Fibroblast of lung (primary cell): Measurements from ENCODE around the gene AK8. TPM values are rescaled to one million over a fixed set of nuclear protein-coding genes. Genes with fewer than 3 reads are reported as not detected.

ENCODE experiments used
- DNase-seq, 2 donors: peaks; one replicate each; pipeline versions ENCODE4 v3.0.0 to v3.0.0-alpha.2; 2010; ENCODE audit warnings: low read depth in 2 of 2
- H2AFZ ChIP-seq: 2 replicates; pipeline ENCODE4 v1.5.1; 2012; ENCODE audit warnings: low read length, control low read depth, inconsistent platforms
- H3K27ac ChIP-seq: 2 replicates; pipeline ENCODE4 v1.5.1; 2011; ENCODE audit warnings: low read length, control low read depth; ENCODE audit not compliant: insufficient read depth
- H3K27me3 ChIP-seq: 2 replicates; pipeline ENCODE4 v1.5.1; 2011; ENCODE audit warnings: mild to moderate bottlenecking, low read length; ENCODE audit not compliant: control insufficient read depth, insufficient read depth
- H3K36me3 ChIP-seq: 2 replicates; pipeline ENCODE4 v1.5.1; 2011; ENCODE audit warnings: low read length; ENCODE audit not compliant: control insufficient read depth, insufficient read depth
- H3K4me1 ChIP-seq: 2 replicates; pipeline ENCODE4 v1.5.1; 2011; ENCODE audit warnings: low read length; ENCODE audit not compliant: control insufficient read depth, insufficient read depth; ENCODE audit errors: extremely low read depth
- H3K4me2 ChIP-seq: 2 replicates; pipeline ENCODE4 v1.5.1; 2011; ENCODE audit warnings: low read length, control low read depth; ENCODE audit not compliant: insufficient read depth; ENCODE audit errors: extremely low read depth
- H3K4me3 ChIP-seq, 4 experiments: fragments of 200-600 bp in 1 of 4; sonication (generic) in 1 of 4; replicated peaks in 1 of 4; 2 replicates each; pipeline ENCODE4 v1.5.1; 2011 to 2016; ENCODE audit warnings: low read length in 4 of 4, low read depth in 3 of 4, mild to moderate bottlenecking in 3 of 4, control low read depth in 2 of 4, inconsistent platforms in 1 of 4, mixed read lengths in 1 of 4; ENCODE audit not compliant: insufficient read depth in 1 of 4; ENCODE audit errors: control extremely low read depth in 1 of 4
- H3K79me2 ChIP-seq: 2 replicates; pipeline ENCODE4 v1.5.1; 2012; ENCODE audit warnings: mild to moderate bottlenecking, low read length, inconsistent platforms; ENCODE audit not compliant: control insufficient read depth, insufficient read depth
- H3K9ac ChIP-seq: 2 replicates; pipeline ENCODE4 v1.5.1; 2011; ENCODE audit warnings: mild to moderate bottlenecking, low read length, control low read depth; ENCODE audit not compliant: insufficient read depth
- H3K9me3 ChIP-seq: 2 replicates; pipeline ENCODE4 v1.5.1; 2012; ENCODE audit warnings: low read depth, low read length; ENCODE audit not compliant: control insufficient read depth, insufficient read depth
- H4K20me1 ChIP-seq: 2 replicates; pipeline ENCODE4 v1.5.1; 2011; ENCODE audit warnings: low read length; ENCODE audit not compliant: control insufficient read depth, insufficient read depth; ENCODE audit errors: extremely low read depth
- CTCF ChIP-seq, 2 donors: IDR thresholded peaks in 1 of 2; conservative IDR thresholded peaks in 1 of 2; 1 replicate in 1 of 2; 2 replicates in 1 of 2; pipeline ENCODE4 v1.5.1; 2011 to 2012; ENCODE audit warnings: low read length in 2 of 2, control low read depth in 1 of 2, inconsistent platforms in 1 of 2, low read depth in 1 of 2, mild to moderate bottlenecking in 1 of 2
- EZH2 ChIP-seq: IDR thresholded peaks from 2 replicates; pipeline ENCODE4 v1.5.1; 2012; ENCODE audit warnings: low read length, control low read depth, mild to moderate bottlenecking; ENCODE audit errors: missing control alignments
- polyA plus RNA-seq, 2 donors: library from polyadenylated mRNA; depleted of rRNA in 1 of 2; stranded (reverse) in 1 of 2; unstranded in 1 of 2; fragments of >200 nt; gene quantifications; 2 replicates each; pipeline ENCODE4 v1.2.1, GENCODE V29; 2011 to 2012; ENCODE audit warnings: missing spikeins in 1 of 2
- total RNA-seq: library from RNA; depleted of rRNA; stranded (reverse); fragments of >200 nt; gene quantifications from 2 replicates; pipeline ENCODE4 v1.2.1, GENCODE V29; 2014

The AK8 gene
- total and polyA plus RNA-seq, 2 donors (not counting 1 experiment from before 2014, with no cell fraction given), result 0.17 to 0.50 TPM

DNA sequence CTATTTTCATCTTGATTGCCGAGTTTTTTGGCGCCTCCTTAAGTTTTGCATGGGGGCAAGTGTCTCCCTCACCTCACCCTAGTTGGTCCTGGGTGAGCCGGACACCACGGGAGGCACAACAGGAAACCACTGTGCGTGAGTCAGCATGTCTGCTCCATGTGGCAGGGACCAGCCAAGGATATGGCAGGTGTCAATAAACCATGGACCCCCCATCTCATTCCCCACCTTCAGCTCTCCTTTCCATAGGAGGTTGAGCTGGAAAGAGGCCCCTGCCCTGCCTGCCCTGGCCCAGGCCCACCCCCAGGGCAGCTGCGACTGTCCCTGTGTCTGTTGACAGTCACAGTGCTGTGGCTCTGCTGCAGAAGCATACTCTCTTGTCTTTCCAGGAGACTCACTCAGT is 3.7 kb upstream of the AK8 start:
- H3K27ac ChIP-seq, result no peak overlapping the region
- DNase-seq, result no peak
- no peaks in the 10 kb centered on the region for H4K20me1 ChIP-seq
- H3K36me3 ChIP-seq, result no peaks in the 10 kb centered on the region
- H3K4me2 ChIP-seq, result no peak overlapping the region
- H3K79me2 ChIP-seq, result no peaks in the 10 kb centered on the region
- peaks cover 2% of the 10 kb centered on the region for H3K4me1 ChIP-seq
- H3K4me3 ChIP-seq, result no peak overlapping the region
- TF ChIP-seq CTCF (conservative IDR thresholded peaks at IDR 0.05 in 1 of 2, IDR thresholded peaks at IDR 0.05 in 1 of 2; ENCODE audit: low read depth in 1 of 2, low read length in 2 of 2) (no peak), EZH2 (no peak)
- no peaks in the 10 kb centered on the region for H3K27me3 ChIP-seq
- no peaks in the 10 kb centered on the region for H3K9me3 ChIP-seq
- no peak overlapping the region for H3K9ac ChIP-seq
- H2AFZ ChIP-seq, result no peak overlapping the region

DNA sequence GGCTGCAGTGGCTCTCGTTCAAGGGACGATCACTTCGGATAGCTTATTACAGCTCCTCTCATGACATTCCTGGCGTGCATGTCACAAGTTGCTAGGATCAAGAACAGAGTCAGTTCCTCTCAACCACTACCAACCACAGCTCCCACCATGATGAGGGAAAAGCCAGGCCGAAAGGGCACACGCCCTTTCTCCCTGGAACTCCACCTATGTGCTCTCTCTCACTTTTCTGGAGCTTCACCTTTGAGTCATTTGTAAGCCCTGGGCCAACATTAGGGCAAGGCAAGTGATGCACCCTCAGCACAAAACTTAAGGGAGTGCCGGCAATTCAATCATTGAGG is 2.2 kb upstream of the AK8 start:
- Histone ChIP-seq H3K79me2 (no peaks in the 10 kb centered on the region), H3K4me2 (no peak overlapping the region), H3K4me1 (peaks cover 2% of the 10 kb centered on the region), H3K9me3 (no peaks in the 10 kb centered on the region), H3K27ac (no peak overlapping the region), H3K4me3 (no peak overlapping the region), H3K9ac (no peak overlapping the region), H4K20me1 (no peaks in the 10 kb centered on the region), H3K27me3 (no peaks in the 10 kb centered on the region), H2AFZ (no peak overlapping the region), H3K36me3 (no peaks in the 10 kb centered on the region)
- DNase-seq, result no peak
- no peak for TF ChIP-seq CTCF (conservative IDR thresholded peaks at IDR 0.05 in 1 of 2, IDR thresholded peaks at IDR 0.05 in 1 of 2; ENCODE audit: low read depth in 1 of 2, low read length in 2 of 2)
- no peak for TF ChIP-seq EZH2

- no peaks in the 10 kb centered on the region for H3K9me3 ChIP-seq
- no peaks in the 10 kb centered on the region for H3K27me3 ChIP-seq
- no peaks in the 10 kb centered on the region for H3K36me3 ChIP-seq
- no peak overlapping the region for H3K27ac ChIP-seq
- H3K79me2 ChIP-seq, result no peaks in the 10 kb centered on the region
- peaks cover 2% of the 10 kb centered on the region for H3K4me1 ChIP-seq
- no peaks in the 10 kb centered on the region for H4K20me1 ChIP-seq
- H3K4me2 ChIP-seq, result peak overlapping the region; percentile 95
- TF ChIP-seq EZH2 (no peak), CTCF (conservative IDR thresholded peaks at IDR 0.05 in 1 of 2, IDR thresholded peaks at IDR 0.05 in 1 of 2; ENCODE audit: low read depth in 1 of 2, low read length in 2 of 2) (no peak)
- H3K4me3 ChIP-seq, result peak overlapping the region in 2 of 4 experiments; percentile 83 to 84
- H3K9ac ChIP-seq, result no peak overlapping the region
- H2AFZ ChIP-seq, result peak overlapping the region; percentile 70
- no peak for DNase-seq
Observed at GRCh38 chr9:132879457-132880323, 1.6 kb upstream of the AK8 start.
